Kidney glomerular epithelial cell (primary cell): ENCODE measurements around the gene TMEM119.
"Not testable (repeated sequence)": the region's sequence is repeated elsewhere in the genome, so short reads cannot be mapped to it uniquely, and the experiment has no call there.

Experiments
- DNase-seq: peaks from one replicate; lab custom pipeline; 2025; lab: John Stamatoyannopoulos, UW

TMEM119 gene

DNA sequence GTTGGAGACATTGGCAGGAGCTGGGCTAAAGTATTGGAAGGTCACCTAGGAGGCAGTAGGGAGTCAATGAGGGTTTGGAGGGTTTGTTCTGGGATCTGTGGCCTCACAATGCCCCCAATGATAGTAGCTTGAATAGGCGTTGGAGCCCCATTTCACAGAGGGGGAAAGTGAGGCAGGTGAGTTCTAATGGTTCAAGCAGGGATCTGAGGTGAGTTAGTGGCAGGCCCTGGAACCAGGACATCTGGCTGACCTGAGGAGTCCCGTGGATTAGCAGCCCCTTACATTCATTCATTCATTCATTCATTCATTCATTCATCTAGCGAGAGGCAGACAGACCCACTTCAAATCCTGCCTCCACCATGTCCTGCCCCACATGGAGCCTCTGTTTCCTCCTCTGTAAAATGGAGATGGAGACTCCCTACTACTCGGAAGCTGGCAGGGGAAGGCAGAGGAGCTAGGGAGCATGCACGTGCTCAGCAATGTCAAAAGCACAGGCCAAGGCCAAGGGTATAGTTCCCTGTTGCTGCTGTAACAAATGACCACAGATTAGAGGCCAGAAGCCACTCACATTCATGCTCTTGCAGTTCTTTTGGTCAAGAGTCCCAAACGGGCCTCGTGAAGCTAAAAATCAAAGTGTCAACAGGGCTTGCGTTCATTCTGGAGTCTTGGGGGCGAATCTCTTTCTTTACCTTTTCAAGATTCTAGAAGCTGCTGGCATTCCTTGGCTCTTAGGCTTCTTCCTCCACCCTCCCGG is 2.2 kb upstream of the TMEM119 start:
- no peak for DNase-seq

DNA sequence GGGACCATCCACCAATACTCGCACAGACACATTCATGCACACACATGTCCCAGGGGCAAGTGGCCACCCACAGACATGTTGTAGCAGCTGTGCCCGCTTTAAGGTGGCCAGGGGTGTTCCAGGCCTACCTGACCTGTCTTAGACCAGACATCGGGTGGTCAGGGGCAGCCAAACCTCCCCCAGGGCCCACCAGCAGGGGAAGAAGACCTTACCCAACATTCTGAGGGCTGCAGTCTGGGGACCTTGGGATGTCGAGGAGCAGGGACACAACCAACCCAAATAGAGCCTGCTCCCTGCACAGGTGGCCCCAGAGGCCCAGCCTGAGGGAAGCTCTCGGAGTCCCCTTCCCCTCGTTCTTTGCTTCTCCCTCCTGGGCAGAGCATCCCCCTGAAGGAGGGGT is 1.7 kb upstream of the TMEM119 start:
- DNase-seq: no peak

DNA sequence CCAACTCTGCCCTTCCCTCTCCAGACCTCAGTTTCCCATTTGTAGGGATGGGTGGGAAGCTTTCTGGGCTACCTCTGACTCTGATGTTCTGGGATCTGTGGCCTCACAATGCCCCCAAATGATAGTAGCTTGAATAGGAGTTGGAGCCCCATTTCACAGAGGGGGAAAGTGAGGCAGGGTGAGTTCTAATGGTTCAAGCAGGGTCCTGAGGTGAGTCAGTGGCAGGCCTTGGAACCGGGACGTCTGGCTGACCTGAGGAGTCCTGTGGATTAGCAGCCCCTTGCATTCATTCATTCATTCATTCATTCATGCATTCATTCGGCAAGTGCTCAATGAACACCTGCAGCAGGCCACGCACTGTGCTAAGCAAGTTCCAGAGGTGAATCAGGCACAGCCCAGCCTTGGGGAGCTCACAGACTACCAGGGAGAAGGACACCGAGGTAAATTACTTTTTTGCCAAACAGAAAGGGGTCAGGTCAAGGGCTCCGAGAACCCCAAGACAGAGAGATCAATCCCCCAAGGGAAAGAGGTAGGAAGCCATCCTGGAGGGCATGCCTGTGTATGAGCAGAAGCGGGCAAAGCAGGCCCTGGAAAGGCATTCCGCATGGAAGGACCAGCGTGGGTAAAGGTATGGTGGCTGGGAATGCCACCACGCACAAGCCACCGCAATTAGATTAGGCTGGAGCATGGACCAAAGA is 818 bp upstream of the TMEM119 start:
- DNase-seq: no peak

DNA sequence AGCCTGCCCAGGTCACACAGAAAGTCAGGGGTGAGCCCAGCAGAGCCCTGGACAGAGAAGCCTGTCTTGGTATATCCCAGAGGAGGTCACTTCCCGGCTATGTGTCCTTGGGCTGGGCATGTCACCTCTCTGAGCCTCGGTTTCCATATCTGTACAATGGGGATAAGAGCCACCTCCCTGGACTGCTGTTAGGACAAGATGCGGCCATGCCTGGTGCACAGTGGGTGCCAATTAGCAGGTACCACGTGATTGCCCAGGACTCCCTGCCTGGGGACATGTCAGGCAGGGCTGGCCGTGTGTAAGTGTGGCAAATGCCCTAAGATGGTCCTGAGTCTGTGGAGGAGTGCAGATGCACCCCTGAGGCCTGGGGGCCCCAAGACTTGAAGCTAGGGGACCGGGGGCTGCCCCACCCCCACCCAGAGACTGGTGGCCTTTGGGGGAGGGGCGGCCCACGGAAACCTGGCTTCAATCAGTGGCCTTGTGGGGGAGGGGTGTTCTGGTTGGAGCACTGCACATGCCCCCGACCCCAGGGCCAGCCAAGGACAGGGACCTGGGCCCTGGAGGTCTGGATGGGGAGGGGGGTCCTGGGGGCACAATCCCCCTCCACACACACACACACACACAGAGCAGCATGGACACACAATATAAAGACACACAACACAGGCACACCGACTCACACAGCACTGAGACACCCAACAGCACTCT is 878 bp downstream of the TMEM119 start:
- no peak for DNase-seq

DNA sequence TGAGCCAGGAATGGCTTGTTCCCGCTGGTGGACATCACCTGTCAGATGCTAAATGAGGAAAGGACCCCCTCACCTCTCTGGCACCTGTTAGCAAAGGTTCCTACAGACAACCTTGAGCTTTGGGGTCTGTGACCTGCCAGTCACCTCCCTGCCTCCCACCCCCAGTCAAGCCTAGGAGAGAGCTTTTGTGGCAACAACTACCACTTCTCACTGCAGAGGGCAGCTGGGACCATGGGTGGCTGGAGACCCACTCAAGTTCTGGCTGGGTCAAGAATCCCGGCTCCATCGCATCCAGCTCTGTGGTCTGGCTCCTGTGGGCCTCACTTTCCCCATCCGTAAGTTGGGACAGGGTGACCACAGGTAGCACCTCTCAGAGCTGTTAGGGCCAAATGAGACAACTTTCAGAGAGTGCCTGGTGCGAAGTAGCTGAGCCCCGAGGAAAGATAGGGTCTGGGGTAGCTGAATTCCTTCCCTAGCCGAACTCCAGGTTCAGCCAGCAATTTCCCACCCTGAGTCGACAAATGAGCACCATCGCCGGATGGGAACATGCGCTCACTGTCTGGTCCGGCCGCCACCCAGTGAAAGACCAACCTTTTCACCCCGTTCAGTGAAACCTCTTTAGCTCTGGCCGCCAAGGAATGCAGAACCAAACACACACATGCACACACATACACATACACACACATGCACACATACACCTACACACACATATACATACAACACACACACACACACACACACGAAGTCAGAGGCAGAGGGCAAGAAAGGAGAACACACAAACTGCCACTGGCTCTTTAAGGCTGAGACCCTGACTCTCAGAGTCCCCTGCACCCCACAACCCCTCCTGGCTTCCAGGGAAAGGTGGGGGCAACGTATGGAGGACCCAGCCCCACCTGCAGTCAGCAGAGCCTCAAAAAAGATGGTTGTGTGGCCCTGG is 1.9 kb downstream of the TMEM119 start:
- DNase-seq: no peak

DNA sequence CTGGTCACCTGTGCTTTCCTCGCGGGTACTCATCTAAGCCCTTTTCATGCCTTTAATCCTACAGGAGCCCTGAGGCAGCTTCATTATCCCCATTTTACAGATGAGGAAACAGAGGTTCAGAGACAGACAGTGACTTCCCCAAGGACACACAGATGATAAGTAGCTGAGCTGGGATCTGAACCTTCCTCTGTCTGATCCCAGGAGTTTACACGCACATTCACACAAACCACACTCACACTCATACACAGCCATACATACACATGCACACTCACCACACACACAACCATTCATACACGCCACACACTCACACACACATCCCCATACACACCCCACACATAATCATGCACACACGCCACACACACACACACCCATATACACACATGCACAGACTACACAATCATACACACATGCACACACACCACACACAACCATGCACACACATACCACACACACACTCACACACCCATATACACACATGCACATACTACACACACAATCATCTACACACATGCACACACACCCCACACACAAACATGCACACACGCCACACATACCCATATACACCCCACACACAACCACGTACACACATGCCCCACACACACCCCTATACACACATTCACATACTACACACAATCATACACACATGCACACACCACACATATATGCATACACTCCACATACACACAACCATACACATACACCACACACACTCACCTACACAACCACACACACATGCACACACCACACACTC is 2.7 kb downstream of the TMEM119 start:
- no peak for DNase-seq

DNA sequence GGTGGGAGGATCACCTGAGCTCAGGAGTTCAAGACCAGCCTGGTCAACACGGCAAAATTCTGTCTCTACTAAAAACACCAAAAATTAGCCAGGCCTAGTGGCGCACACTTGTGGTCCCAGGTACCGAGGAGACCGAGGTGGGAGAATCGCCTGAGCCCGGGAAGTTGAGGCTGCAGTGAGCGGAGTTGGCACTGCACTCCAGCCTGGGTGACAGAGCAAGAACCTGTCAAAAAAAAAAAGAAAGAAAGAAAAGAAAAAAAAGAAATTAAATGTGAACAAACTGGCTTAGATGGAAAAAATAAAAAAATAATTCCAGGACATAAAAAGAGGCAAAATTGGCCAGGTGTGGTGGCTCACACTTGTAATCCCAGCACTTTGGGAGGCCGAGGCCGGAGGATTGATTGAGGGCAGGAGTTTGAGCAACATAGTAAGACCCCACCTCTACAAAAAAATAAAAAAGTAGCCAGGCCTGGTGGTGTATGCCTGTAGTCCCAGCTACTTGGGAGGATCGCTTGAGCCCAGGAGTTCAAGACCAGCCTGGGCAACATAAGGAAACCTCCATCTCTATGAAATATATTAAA is 3.5 kb downstream of the TMEM119 start:
- no peak for DNase-seq

DNA sequence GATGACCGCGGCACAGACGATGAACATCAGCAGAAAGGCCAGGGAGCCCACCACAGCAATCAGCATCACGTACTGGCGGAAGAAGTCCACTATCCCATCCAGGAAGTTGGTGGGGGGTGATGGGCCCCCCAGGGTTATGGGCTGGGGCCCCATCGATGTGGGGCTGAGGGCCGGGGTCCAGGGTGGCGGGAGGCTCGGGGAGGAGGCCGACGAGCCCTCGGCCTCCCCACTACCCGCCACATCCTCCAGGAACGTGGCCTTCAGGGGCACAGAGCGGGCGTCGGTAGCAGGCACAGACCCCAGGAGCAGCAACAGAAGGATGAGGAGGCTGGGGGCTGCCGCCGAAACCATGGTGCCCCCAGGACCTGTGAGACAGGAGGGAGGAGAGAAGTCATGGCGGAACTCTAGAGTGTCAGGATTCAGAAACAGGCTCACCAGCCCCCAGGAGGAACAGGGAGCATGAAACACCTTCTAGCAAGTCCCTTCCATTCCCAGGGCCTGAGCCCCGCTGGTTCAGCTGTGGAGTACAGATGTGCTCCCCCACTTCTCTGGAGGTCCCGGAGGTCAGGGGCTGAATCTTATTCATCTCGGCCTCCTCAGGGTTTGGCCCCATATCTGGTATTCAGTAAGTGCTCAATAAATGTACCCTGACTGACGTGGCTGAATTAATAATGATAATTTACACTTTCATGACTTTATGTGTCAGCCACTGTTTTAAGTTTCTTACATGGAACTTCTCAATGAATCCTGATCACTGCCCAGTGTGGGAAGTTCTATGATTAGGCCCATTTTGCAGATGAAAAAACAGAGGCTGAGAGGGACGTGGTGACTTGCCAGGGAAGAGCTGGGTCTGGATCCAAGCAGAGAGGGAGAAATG is 5.6 kb downstream of the TMEM119 start:
- no peak for DNase-seq

DNA sequence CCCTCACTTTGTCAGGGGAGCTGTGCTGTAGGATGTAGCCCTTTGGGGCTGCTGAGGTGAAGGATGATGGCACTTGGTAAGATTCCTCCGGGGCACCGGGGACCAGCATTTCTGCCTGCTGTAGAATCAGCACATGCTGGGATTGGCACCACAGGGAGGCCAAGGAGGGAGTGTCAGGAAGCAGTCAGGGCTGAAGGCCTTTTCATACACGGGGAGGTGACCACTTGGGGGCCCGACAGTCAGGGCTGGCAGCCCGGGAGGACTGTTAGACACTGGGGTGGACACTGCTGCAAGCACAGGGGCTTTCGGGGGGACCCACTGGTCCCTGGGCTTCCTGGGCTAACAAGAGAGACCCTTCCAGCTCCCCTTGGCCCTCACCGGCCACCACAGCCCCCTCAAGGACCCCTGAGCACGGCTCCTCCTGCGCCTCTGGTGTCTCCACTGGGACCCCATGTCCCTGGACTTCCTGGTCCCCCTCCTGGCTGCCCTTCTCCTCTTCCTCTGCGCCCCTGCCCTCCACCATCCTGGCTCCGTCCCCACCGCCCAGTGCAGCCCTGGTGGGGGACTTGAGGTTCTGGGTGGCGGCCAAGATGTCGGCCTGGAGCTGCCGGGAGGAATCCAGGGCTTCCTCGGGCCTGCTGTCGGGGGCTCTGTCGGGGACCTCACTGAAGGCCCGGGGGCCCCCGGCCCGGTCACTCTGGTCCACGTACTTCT is 6.5 kb downstream of the TMEM119 start:
- no peak for DNase-seq

DNA sequence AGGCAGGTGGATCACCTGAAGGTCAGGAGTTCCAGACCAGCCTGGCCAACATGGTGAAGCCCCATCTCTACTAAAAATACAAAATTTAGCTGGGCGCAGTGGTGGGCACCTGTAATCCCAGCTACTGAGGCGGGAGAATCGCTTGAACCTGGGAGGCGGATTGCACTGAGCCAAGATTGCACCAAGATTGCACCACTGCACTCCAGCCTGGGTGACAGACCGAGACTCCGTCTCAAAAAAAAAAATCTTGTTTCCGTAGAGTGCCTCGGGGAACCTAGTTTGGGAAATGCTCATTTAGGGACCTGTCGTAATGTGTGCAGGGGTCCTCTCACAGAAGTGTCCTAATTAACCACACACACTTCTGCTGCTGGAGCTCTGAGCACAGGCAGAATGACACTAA is 7.4 kb downstream of the TMEM119 start:
- not testable (repeated sequence) for DNase-seq

DNA sequence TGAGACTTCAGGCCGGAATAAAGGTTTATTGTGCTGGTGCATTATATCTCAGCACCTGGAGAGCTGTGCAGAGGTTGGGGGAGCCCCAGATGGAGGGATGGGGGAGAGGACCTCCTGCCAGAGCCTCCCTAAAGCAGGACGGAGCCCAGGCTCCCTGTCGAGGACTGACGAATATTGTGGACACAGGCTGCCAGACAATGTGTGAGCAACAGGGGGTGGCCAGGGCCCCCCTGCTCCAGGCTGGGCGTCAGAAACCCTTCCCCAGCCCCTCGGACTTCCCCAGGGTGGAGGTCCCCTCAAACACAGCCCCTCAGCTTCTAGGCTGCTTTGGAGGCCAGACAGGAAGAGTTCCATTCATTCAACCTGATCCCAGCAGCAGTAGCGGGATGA is 8.0 kb downstream of the TMEM119 start:
- no peak for DNase-seq

DNA sequence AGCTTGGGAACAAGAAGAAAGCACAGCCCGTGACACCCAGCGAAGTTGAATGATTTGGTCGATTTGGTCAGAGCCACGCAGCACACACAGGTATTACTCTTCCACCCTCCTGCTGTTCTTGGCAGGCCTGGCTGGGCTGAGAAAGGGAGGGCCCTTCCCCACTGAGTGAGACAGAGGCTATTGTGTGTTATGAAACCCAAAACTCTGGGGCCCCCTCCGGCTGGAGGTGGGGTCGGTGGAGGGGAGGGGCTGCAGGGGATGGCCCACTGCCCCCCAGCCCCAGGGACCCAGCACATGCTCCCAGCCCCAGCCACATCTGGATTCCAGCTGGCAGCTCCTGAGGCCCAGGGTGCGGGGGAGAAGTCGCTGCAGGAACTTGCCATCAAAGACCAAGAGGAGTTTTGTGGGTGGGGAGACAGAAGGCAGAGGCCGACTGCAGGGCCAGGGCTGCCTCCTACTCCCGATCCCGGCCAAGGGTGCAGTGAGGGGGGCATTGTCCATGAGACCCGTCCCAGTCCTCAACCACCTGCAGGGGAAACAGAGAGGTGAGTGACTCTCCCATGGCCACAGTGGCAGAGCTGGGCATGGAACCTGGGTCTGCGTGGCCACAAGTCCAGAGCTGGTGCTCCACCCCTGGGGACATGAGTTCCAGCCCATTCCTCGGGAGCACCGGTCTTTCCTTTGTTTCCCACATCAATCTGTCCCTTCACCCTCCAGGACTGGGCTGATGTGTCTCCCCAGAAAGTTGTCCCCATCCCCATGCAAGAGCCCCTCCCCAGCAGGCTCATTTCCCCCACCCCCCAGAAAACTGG is 8.7 kb downstream of the TMEM119 start:
- no peak for DNase-seq

DNA sequence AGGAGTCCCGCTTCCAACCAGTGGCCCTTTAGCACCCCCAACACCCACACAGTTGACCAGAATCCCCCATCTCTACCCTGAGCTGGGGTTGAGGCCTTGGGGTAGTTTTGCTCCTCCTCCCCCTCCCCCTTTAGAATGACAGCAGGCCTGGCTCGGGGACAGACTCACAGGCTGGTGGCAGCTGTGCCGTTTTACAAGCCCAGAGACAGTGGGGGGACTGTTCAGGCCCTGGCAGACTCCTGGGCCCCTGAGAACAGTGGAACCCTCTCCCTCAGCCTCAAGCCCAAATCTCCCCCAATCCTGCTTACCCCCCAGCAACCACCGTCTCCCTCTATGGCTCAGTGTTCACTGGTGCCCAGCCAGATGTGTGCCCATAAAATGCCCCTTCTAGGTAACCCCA is 10.1 kb downstream of the TMEM119 start:
- no peak for DNase-seq

DNA sequence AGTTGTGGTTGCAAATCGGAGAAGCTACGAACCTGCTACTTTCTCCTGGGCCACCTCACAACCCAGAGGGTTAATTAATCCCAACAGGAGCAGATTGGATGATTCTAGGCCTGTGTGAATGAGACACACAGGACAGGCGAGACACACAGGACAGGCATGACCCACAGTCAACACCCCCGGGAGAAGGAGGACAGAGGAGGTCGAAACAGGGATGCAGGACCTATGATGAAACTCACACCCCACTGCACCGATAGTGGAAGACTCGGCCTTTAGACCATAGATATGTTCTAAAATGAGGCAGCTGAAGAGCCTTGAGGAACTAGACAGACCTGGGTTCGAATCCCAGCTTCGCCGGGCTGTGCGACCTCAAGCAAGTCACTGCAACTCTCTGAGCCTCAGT is 11.6 kb downstream of the TMEM119 start:
- DNase-seq: no peak

DNA sequence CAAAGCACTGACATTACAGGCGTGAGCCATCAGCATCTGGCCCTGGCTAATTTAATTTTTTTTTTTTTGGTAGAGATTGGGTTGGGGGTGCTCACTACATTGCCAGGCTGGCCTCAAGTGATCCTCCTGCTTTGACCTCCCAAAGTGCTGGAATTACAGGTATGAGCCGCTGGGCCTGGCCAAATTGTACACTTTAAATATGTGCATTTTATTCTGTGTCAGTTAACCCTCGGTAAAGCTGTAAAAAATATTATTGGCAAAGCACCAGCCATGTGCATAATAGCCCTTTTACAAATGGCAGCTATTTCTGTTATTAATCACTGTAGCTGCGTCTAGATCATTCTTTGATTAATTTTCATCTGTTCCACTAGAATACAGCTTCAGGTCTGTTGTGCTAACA is 12.0 kb downstream of the TMEM119 start:
- no peak for DNase-seq

DNA sequence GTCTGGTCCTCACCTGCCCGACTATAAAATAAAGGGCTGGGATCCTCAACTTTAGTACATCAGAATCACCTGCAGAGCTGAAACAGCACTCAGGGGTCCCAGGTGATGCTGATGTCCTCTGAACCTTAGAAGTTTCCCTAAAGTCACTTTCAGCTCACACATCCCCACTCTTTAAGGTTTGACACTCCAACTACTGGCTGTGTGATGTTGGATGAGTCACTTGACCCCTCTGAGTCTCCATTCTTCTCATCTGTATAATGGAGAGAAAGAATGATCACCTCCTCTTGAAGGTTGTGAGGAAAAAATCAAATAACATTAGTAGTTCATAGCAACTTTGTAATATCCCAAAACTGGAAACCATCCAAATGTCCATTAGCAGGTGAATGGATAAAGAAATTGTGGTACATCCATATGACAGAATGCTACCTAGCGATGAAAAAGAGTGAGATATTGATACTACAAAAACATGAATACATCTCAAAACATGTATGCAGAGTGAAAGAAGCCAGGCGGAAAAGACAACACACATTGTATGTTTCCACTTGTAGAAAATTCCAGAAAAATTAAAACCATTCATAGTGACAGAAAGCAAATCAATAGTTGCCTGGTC is 13.3 kb downstream of the TMEM119 start:
- no peak for DNase-seq

DNA sequence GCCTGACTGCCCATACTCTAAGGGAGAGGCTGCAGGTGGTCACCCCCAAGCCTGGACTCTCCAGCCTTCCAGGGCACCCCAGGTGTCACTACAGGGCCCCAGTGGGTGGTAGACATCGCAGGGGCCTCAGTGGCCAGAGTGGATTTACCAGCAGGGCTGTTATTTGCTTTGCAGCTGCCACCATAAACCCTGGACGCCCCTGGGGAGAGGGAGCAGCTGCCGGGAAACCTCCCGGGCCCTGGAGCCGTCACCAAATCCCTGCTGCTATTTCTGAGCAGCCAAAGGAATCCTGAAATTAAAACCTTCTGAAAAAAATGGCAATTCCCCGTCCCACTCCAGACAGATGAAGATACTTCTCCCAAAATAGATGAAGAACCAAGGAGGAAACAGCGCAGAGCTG is 13.9 kb downstream of the TMEM119 start:
- DNase-seq: no peak
